Tibial nerve (tissue), 4 donors: ENCODE results near the gene FBXO21.

Experiments used
- EP300 ChIP-seq, 2 donors: sonication (generic); formaldehyde crosslinking; IDR thresholded peaks; one replicate each; pipeline ENCODE4 v1.6.1; 2017; ENCODE audit warnings: antibody characterized with exemption in 2 of 2, mild to moderate bottlenecking in 1 of 2
- POLR2A ChIP-seq, 2 donors: fragments of 450-650 bp; IDR thresholded peaks; one replicate each; pipeline ENCODE4 v1.6.1; 2017; ENCODE audit warnings: antibody characterized with exemption in 2 of 2, mild to moderate bottlenecking in 2 of 2, moderate library complexity in 2 of 2
- TF ChIP-seq, protein P1 (sequence below), 5 experiments: fragments of 200-600 bp in 3 of 5; fragments of 450-650 bp in 2 of 5; sonication (generic) in 3 of 5; IDR thresholded peaks; one replicate each; pipeline ENCODE4 v1.5.1; 2016 to 2019; ENCODE audit warnings: antibody characterized with exemption in 5 of 5, mild to moderate bottlenecking in 3 of 5, moderate library complexity in 2 of 5

DNA sequence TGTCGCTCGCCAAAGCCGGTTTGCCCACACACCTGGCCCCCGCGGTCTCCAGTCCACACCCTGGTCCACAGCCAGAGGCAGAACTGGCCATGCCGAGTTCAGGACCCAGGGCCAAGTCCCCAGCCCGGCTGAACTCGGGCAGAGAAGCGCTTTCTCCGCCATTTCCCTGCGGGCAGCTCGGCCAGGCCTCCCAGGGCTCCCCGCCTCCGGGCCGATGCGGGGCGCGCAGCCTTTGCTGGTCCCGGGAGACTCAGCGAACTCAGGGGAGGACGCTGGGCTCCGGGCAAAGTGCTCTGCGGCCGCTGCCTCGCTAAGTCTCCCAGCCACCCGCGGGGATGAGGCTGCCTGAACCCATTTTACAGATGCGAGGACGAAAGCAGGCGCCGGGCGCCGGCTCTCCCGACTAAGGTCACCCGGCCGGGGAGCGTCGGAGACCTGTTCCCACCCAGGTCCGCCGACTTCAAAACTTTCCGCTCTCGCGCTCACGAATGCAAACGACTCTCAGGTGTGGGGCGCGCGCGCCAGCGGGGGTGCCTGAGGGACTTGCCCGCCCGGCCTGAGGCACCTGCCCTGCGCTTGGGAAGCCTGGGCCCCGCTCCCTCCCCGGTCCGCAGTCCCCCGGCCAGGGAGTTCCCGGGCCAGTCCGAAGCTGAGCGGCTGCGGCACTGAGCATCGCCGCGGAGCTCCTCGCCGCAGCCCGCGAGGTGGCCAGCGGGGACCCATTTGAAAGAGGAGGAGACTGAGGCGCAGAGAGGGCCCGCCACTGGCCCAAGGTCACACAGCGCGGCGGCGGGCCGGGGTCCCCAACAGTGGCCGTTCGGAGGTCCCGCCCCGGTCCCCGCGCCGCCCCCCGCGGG, 91.7 kb downstream of the FBXO21 start:
- TF ChIP-seq, protein P1, sequence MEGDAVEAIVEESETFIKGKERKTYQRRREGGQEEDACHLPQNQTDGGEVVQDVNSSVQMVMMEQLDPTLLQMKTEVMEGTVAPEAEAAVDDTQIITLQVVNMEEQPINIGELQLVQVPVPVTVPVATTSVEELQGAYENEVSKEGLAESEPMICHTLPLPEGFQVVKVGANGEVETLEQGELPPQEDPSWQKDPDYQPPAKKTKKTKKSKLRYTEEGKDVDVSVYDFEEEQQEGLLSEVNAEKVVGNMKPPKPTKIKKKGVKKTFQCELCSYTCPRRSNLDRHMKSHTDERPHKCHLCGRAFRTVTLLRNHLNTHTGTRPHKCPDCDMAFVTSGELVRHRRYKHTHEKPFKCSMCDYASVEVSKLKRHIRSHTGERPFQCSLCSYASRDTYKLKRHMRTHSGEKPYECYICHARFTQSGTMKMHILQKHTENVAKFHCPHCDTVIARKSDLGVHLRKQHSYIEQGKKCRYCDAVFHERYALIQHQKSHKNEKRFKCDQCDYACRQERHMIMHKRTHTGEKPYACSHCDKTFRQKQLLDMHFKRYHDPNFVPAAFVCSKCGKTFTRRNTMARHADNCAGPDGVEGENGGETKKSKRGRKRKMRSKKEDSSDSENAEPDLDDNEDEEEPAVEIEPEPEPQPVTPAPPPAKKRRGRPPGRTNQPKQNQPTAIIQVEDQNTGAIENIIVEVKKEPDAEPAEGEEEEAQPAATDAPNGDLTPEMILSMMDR (IDR thresholded peaks at IDR 0.05) = no peak
- TF ChIP-seq EP300 (IDR thresholded peaks at IDR 0.05) = no peak
- TF ChIP-seq POLR2A (IDR thresholded peaks at IDR 0.05) = no peak
